HUES6 (cell line): ENCODE data around the gene PATZ1.
"Not testable (repeated sequence)": the region's sequence is repeated elsewhere in the genome, so short reads cannot be mapped to it uniquely, and the experiment has no call there.

ENCODE experiments used
- H3K27ac ChIP-seq: 2 replicates; pipeline ENCODE4 v1.7.0; 2013; ENCODE audit warnings: low read depth, mild to moderate bottlenecking, low read length, inconsistent platforms
- H3K27me3 ChIP-seq: 2 replicates; pipeline ENCODE4 v1.6.1; 2013; ENCODE audit warnings: low read length; ENCODE audit not compliant: control insufficient read depth, insufficient read depth
- H3K36me3 ChIP-seq: 2 replicates; pipeline ENCODE4 v1.6.1; 2013; ENCODE audit warnings: low read length; ENCODE audit not compliant: control insufficient read depth, insufficient read depth
- H3K4me1 ChIP-seq: 2 replicates; pipeline ENCODE4 v1.6.1; 2013; ENCODE audit warnings: low read length; ENCODE audit not compliant: control insufficient read depth, insufficient read depth
- H3K4me3 ChIP-seq: 2 replicates; pipeline ENCODE4 v1.5.1; 2013; ENCODE audit warnings: low read depth, low read length
- H3K9ac ChIP-seq: one replicate; pipeline ENCODE4 v1.6.1; 2013; ENCODE audit warnings: mild to moderate bottlenecking, low read length
- H3K9me3 ChIP-seq: 2 replicates; pipeline ENCODE4 v1.6.1; 2013; ENCODE audit warnings: low read depth, low read length; ENCODE audit not compliant: control insufficient read depth, insufficient read depth

PATZ1 gene

DNA sequence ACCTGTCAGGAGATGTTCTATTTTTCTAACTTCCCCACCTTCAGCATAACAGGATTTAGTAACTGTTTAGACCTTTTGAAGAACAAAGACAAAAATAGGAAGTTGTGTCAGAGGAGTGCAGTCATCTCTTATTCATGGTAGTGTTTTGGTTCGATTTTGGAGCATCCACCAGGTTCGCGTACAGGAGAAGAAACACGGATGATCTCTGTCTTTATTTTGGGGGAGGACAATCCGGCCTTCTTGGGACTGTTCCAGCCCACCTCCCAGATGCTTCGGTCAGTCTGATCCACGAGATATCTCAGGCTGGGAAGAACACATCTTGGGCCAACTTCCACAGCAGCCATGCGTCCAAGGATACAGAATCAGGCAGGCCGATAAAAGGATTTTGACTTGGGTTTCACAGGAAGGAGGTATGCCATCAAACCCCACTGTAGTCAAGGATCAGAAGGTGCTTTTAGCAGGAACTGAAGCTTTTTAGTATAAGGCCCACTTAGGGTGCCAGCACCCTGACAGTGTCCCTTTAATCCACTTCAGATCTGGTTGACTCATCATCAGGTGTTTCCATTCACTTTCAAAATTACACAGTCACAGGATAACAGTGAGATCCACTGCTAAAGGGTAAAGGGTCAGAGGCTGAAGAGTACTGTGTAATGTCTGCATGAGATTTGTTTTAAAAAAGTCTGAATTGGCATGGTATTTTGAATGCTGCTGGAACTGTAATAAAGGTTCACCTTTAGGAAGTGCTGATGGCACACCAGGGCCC is 16.5 kb downstream of the PATZ1 start:
- Histone ChIP-seq H3K4me1 (peaks cover 6% of the 10 kb centered on the region; the same call in 1 of the 2 replicates), H3K36me3 (peaks cover 93% of the 10 kb centered on the region), H3K27me3 (no peaks in the 10 kb centered on the region), H3K9me3 (no peaks in the 10 kb centered on the region), H3K4me3 (no peak overlapping the region), H3K27ac (no peak overlapping the region), H3K9ac (no peak overlapping the region)

DNA sequence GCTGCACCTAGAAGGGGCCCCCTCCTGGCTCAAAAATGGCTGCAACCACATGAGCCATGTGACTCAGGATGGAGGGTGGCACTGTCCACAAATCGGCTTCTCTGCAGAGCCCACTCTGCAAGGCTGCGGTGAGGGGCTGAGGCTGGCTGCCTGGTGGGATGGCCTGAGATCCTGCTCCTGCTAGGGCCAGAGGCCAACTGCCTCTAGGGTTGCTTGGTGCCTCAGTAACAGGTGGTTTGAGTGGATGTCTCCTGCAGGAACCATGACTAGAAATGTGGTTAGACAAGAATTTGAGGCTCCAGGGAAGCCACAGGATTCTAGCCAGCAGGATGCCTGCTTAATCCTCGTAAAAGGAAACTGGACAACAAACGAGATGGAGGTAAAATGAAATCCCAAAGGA is 17.1 kb downstream of the PATZ1 start:
- H3K36me3 ChIP-seq: peaks cover 91% of the 10 kb centered on the region
- no peak overlapping the region for H3K9ac ChIP-seq
- H3K9me3 ChIP-seq: no peaks in the 10 kb centered on the region
- no peak overlapping the region for H3K4me3 ChIP-seq
- H3K4me1 ChIP-seq: peaks cover 6% of the 10 kb centered on the region; the same call in 1 of the 2 replicates
- H3K27ac ChIP-seq: no peak overlapping the region
- H3K27me3 ChIP-seq: no peaks in the 10 kb centered on the region

DNA sequence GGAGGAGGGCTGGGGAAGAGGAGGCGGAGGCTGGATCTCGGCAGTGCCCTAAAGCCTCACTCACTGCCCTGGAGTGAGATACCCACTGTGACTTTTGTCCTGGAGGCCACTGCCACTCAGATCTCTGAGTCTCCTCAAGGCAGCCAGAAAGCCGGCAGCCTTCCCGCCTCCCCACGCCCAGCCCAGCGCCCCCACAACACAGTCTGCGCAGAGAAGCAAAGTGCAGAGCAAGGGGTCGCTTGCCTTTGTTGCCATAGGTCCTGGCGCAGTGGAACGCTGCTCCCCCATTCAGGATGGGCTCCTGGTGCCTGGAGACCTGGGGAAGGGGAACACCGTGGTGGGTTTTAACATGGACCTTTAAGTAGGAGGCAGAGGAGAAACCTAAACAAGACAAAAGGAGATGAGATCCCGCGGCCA is 17.6 kb downstream of the PATZ1 start:
- H3K27me3 ChIP-seq: no peaks in the 10 kb centered on the region
- H3K27ac ChIP-seq: no peak overlapping the region
- peaks cover 90% of the 10 kb centered on the region for H3K36me3 ChIP-seq

DNA sequence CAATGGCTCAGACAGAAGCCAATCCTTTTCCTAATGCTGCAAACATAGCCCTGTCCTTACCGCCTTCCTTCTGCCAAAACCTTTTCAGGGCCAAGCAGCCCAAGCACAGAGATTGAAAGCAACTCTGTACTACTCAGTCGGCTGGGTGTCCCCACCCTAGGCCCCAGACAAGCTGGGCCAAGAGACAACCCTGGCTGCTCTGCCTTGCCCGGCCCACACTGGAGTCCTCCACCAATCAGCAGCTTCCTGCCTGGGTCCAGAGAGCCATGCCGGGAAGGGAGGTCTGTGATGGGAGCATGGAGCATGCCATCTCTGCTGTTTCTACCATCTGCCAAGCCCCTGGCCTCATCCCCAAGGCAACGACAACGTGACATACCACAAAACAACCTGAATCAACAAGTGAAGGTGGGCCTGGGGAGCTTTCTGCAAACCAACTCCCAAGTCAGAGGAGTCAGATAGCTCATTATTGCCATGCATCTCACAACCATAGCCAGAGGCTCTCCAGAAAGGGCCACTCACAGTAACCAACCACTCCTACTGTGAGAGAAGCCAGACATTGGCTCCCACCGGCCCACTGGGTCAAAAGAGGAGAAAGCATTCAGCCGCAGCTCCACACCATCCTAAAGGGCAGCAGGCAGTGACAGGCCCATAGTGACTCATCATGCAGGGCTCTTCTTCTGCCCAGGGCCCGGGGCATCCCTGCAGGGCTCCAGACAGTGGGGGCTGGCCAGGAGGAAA is 18.2 kb downstream of the PATZ1 start:
- H3K9me3 ChIP-seq: no peaks in the 10 kb centered on the region

More for the DNA sequence above, 17.6 kb downstream of the PATZ1 start:
- H3K9ac ChIP-seq: no peak overlapping the region
- H3K4me3 ChIP-seq: no peak overlapping the region
- peaks cover 6% of the 10 kb centered on the region; the same call in 1 of the 2 replicates for H3K4me1 ChIP-seq
- no peaks in the 10 kb centered on the region for H3K9me3 ChIP-seq

DNA sequence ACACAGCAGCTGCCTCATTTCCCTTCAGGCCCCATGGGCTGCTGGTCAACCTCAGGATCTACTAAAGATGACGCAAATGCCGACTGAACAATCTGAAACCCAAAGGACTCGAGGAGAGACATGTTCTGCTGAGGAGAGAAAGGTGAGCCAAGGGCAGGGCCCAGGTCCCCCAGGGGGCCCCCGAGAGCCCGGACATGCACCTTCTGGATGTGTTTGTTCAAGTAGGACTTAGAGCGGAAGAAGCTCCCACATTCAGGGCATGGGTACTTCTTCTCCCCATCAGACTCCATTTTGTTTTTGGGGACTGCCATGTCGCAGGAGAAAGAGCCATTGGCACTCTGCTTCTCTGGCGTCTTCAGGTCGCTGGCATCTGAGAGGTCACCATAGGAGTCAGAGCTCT is 19.3 kb downstream of the PATZ1 start:
- H3K4me1 ChIP-seq: peaks cover 6% of the 10 kb centered on the region; the same call in 1 of the 2 replicates
- no peak overlapping the region for H3K9ac ChIP-seq
- H3K9me3 ChIP-seq: no peaks in the 10 kb centered on the region
- no peaks in the 10 kb centered on the region for H3K27me3 ChIP-seq
- peaks cover 78% of the 10 kb centered on the region for H3K36me3 ChIP-seq
- H3K27ac ChIP-seq: no peak overlapping the region
- no peak overlapping the region for H3K4me3 ChIP-seq

More for the DNA sequence above, 18.2 kb downstream of the PATZ1 start:
- no peaks in the 10 kb centered on the region for H3K27me3 ChIP-seq
- no peak overlapping the region; the same call in 1 of the 2 replicates for H3K27ac ChIP-seq
- peaks cover 85% of the 10 kb centered on the region for H3K36me3 ChIP-seq
- H3K9ac ChIP-seq: no peak overlapping the region
- peaks cover 6% of the 10 kb centered on the region; the same call in 1 of the 2 replicates for H3K4me1 ChIP-seq
- H3K4me3 ChIP-seq: no peak overlapping the region

DNA sequence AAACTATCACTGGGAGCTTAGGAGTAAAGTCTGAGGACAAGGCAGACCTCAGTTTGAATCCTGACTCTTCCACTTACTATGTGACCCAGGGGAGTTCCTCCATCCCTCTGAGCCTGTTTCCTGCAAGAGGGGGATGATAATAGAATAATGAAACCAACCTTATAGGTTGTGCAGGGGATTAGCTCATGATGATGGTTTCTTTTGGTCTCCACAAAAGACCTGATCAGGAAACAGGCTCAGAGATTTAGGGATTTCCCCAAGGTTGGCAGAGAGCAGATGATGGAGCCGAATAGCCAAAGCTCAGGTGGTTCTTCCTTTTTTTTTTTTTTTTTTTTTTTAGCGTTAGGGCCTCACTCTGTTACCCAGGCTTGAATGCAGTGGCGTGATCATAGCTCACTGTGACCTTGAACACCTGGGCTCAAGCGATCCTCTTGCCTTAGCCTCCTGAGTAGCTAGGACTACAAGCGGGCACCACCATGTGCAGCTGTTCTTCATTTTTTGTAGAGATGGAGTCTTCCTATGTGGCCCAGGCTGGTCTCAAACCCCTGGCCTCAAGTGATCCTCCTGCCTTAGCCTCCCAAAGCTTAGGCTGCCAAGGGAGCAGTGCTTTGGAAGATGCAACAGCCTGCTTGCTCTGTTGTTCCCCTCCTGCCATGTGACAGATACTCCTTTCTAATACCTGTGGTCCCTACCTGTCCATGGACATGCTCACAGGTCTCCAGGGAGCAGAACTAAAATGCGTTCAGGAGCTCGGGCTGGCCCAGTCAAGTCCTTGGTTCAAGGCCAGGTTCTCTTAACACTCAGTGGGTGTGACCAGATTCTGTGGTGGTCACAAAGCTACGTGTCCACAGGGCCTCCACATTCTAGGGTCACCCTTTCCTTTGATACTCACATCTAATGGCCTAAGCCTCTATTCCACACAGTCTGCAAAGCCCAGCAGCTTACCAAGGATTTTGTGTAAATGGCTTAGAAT is 22.3 kb downstream of the PATZ1 start:
- Histone ChIP-seq H3K36me3 (peaks cover 52% of the 10 kb centered on the region), H3K27ac (no peak overlapping the region), H3K4me1 (peaks cover 3% of the 10 kb centered on the region; the same call in 1 of the 2 replicates), H3K9me3 (no peaks in the 10 kb centered on the region), H3K4me3 (no peak overlapping the region), H3K27me3 (no peaks in the 10 kb centered on the region), H3K9ac (no peak overlapping the region)

DNA sequence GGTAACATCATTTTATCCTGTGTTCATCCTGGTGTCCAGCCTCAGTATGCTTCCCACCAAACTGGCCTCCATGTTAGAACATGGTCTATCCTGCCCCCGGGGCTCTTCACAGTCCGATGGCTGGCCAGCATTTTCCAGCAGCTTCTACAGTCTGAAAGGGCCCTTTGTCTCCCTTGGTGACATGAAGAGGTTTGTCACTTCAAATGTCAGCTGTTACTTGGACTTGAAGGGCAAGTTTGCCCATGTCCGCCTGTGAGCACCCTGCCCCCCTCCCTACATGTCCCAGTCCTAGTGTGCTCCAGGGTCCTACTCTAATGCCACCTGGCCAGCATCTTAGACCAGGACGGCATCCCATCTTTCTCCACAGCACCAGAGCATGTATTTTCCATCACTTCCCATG is 24.7 kb downstream of the PATZ1 start:
- Histone ChIP-seq H3K36me3 (peaks cover 29% of the 10 kb centered on the region), H3K4me1 (no peaks in the 10 kb centered on the region), H3K9me3 (no peaks in the 10 kb centered on the region), H3K27me3 (no peaks in the 10 kb centered on the region), H3K9ac (no peak overlapping the region), H3K27ac (no peak overlapping the region), H3K4me3 (no peak overlapping the region)

DNA sequence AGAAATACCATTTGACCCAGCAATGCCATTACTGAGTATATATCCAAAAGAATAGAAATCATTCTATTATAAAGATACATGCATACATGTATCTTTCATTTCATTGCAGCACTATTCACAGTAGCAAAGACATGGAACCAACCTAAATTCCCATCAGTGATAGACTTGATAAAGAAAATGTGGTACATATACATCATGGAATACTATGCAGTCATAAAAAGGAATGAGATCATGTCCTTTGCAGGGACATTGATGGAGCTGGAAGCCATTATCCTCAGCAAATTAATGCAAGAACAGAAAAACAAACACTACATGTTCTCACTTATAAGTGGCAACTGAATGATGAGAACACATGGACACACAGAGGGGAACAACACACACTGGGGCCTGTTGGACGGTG is 31.9 kb downstream of the PATZ1 start:
- not testable (repeated sequence) for H3K4me3 ChIP-seq, H3K9ac ChIP-seq, H3K9me3 ChIP-seq, H3K36me3 ChIP-seq, H3K27ac ChIP-seq, H3K27me3 ChIP-seq, H3K4me1 ChIP-seq

DNA sequence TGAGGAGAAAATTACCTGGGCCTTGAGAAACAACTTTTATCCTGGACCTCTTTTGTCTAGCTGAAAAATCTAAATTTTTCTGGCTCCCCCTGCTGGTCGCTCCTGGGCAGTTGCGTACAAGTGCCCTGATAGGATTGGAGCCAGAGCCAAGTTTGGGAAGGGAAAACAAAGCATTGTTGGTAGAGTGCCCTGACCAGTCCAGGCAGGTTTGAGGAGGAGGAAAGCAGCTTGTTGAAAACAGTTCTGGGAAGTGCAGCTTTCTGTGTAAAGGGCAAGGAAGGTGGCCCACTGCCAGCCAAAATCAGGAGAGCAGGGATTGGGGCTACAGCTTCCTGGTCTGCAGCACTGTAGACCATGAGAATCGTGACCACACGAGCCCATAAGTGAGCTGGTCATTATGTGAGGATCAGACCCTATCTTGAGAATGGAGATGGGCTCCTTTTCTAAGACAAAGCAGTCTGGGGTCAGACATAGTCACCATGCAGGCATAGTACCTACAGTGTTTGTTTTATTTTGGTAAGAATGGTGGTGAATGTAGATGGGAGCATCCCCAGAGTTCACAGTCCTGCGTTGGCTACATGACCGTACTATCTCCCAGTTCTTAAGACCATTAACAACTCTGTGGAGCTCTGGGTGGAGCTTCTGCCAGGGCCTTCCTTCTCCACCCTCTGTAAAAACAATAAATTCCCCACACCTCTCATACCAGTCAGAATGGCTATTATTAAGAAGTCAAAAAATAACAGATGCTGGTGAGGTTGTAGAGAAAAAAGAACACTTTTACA is 32.6 kb downstream of the PATZ1 start:
- no peak overlapping the region for H3K4me3 ChIP-seq
- H3K36me3 ChIP-seq: no peaks in the 10 kb centered on the region
- peaks cover 5% of the 10 kb centered on the region for H3K4me1 ChIP-seq
- H3K27me3 ChIP-seq: no peaks in the 10 kb centered on the region
- no peak overlapping the region for H3K9ac ChIP-seq
- H3K9me3 ChIP-seq: peaks cover 9% of the 10 kb centered on the region
- H3K27ac ChIP-seq: no peak overlapping the region

DNA sequence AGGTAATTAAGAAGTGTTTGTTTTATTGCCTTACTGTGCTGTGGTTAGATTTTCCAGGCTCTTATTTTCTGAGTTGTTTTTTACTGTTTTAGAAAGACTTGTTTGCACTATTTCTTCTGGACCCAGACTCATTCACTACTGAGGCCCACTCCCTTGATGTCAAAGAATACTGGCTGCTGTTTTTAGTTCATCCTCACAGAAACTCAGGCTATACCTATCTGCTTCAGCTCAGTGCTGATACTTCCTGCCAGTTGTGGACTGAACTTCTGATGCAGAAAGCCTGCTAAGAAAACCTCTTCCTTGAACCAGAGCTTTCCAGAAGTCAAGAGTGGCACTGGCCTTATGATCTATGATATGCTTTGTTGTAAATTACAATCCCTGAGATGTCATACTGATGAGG is 38.0 kb downstream of the PATZ1 start:
- H3K27ac ChIP-seq: no peak overlapping the region
- H3K9ac ChIP-seq: no peak overlapping the region
- H3K36me3 ChIP-seq: no peaks in the 10 kb centered on the region
- no peaks in the 10 kb centered on the region for H3K4me1 ChIP-seq
- H3K27me3 ChIP-seq: no peaks in the 10 kb centered on the region
- H3K9me3 ChIP-seq: no peaks in the 10 kb centered on the region
- H3K4me3 ChIP-seq: no peak overlapping the region
